HG03045 (cell line): ENCODE data around the gene FOXP2.

Source experiments
- ATAC-seq: cut with Tn5 transposase; IDR thresholded peaks from one replicate; pipeline ENCODE4 v1.9.1; 2021; ENCODE audit warnings: mild to moderate bottlenecking, moderate library complexity; ENCODE audit not compliant: unreplicated experiment

Gene FOXP2

GRCh38 chr7:114708646-114709045, 294.0 kb downstream of the FOXP2 start:
- no peak for ATAC-seq

GRCh38 chr7:114710499-114710898, 295.9 kb downstream of the FOXP2 start:
- ATAC-seq = no peak

- ATAC-seq = no peak
These were observed 296.6 kb downstream of the FOXP2 start for GRCh38 chr7:114711241-114711640.

GRCh38 chr7:114715907-114716306, 301.3 kb downstream of the FOXP2 start:
- ATAC-seq = no peak

GRCh38 chr7:114718861-114719260, 304.2 kb downstream of the FOXP2 start:
- no peak for ATAC-seq

- ATAC-seq = no peak
These were observed 306.1 kb downstream of the FOXP2 start for GRCh38 chr7:114720725-114721124.

GRCh38 chr7:114722562-114722961, 307.9 kb downstream of the FOXP2 start:
- ATAC-seq = no peak

- no peak for ATAC-seq
These were observed 308.7 kb downstream of the FOXP2 start for GRCh38 chr7:114723308-114723707.

GRCh38 chr7:114740095-114740494, 325.5 kb downstream of the FOXP2 start:
- no peak for ATAC-seq

- ATAC-seq = no peak
These were observed 326.3 kb downstream of the FOXP2 start for GRCh38 chr7:114740941-114741340.

- ATAC-seq = no peak
These were observed 327.3 kb downstream of the FOXP2 start for GRCh38 chr7:114741911-114742310.
